Activated CD4-positive, alpha-beta T cell treated with anti-CD3 and anti-CD28 coated beads, Interleukin-2, Interleukin-4, amounts not matched to agents 100 ng/mL and 50 ng/mL, durations not matched to agents 16 hours and 8 hours (primary cell): ENCODE measurements around the gene SRSF9.
"Not testable (repeated sequence)": the region's sequence is repeated elsewhere in the genome, so short reads cannot be mapped to it uniquely, and the experiment has no call there.

Experiments used
- DNase-seq: peaks from one replicate; pipeline ENCODE4 v3.0.0-alpha.2; 2020; ENCODE audit warnings: low spot score

Gene SRSF9

GRCh38 chr12:120481022-120481767 is 11.6 kb upstream of the SRSF9 start:
- DNase-seq, result no peak

GRCh38 chr12:120480211-120480610 is 10.7 kb upstream of the SRSF9 start:
- no peak for DNase-seq

- DNase-seq, result no peak
These were observed 9.9 kb upstream of the SRSF9 start for GRCh38 chr12:120479458-120479857.

- DNase-seq, result no peak
These were observed 6.1 kb upstream of the SRSF9 start for GRCh38 chr12:120475643-120476042.

- no peak for DNase-seq
These were observed 5.0 kb upstream of the SRSF9 start for GRCh38 chr12:120474616-120474960.

- DNase-seq, result no peak
These were observed 4.5 kb upstream of the SRSF9 start for GRCh38 chr12:120473807-120474615.

- DNase-seq, result no peak
These were observed 3.0 kb upstream of the SRSF9 start for GRCh38 chr12:120472521-120472920.

- no peak for DNase-seq
These were observed 719 bp upstream of the SRSF9 start for GRCh38 chr12:120470150-120470784.

GRCh38 chr12:120468821-120469449 is 613 bp downstream of the SRSF9 start:
- DNase-seq, result peak; percentile 36

- DNase-seq, result peak; percentile 40
These were observed 1.2 kb downstream of the SRSF9 start for GRCh38 chr12:120468325-120468820.

GRCh38 chr12:120467439-120467838 is 2.1 kb downstream of the SRSF9 start:
- DNase-seq, result no peak

GRCh38 chr12:120466560-120467315 is 2.8 kb downstream of the SRSF9 start:
- DNase-seq, result peak; percentile 39

- no peak for DNase-seq
These were observed 3.8 kb downstream of the SRSF9 start for GRCh38 chr12:120465756-120466155.

GRCh38 chr12:120463712-120464111 is 5.8 kb downstream of the SRSF9 start:
- DNase-seq, result no peak

GRCh38 chr12:120462099-120462640 is 7.4 kb downstream of the SRSF9 start:
- DNase-seq, result no peak

- DNase-seq, result no peak
These were observed 9.4 kb downstream of the SRSF9 start for GRCh38 chr12:120460157-120460556.

GRCh38 chr12:120457133-120457532 is 12.4 kb downstream of the SRSF9 start:
- DNase-seq, result no peak

- no peak for DNase-seq
These were observed 14.2 kb downstream of the SRSF9 start for GRCh38 chr12:120455302-120455701.

- peak; percentile 57 for DNase-seq
These were observed 15.6 kb downstream of the SRSF9 start for GRCh38 chr12:120453977-120454376.

- no peak for DNase-seq
These were observed 16.3 kb downstream of the SRSF9 start for GRCh38 chr12:120453060-120453750.

GRCh38 chr12:120452524-120452923 is 17.0 kb downstream of the SRSF9 start:
- DNase-seq, result not testable (repeated sequence)
